Tibial artery (tissue), 4 donors: Measurements from ENCODE around the gene RNF208.

Experiments used
- DNase-seq, 2 donors: peaks; one replicate each; pipeline ENCODE4 v3.0.0-alpha.2; 2019
- H3K27ac ChIP-seq, 2 donors: fragments of 200-600 bp; sonication (generic) in 1 of 2; 1 replicate in 1 of 2; 2 replicates in 1 of 2; pipeline ENCODE4 v1.5.1; 2018 to 2019; ENCODE audit warnings: mild to moderate bottlenecking in 1 of 2
- H3K27me3 ChIP-seq, 2 donors: fragments of 200-600 bp; sonication (generic) in 1 of 2; one replicate each; pipeline versions ENCODE4 v1.5.1 to v1.6.0; 2016 to 2019
- H3K36me3 ChIP-seq, 3 donors: fragments of 200-600 bp; sonication (generic) in 2 of 3; one replicate each; pipeline ENCODE4 v1.5.1; 2016 to 2019; ENCODE audit warnings: mild to moderate bottlenecking in 2 of 3
- H3K4me1 ChIP-seq, 4 donors: fragments of 200-600 bp; sonication (generic) in 2 of 4; 1 replicate in 3 of 4; 2 replicates in 1 of 4; pipeline ENCODE4 v1.5.1; 2016 to 2019
- H3K4me3 ChIP-seq, 2 donors: fragments of 200-600 bp; sonication (generic) in 1 of 2; 1 replicate in 1 of 2; 2 replicates in 1 of 2; pipeline ENCODE4 v1.5.1; 2018 to 2019; ENCODE audit warnings: mild to moderate bottlenecking in 2 of 2
- H3K9me3 ChIP-seq, 3 donors: fragments of 200-600 bp; sonication (generic) in 1 of 3; one replicate each; pipeline ENCODE4 v1.5.1; 2016 to 2019
- CTCF ChIP-seq, 2 experiments: fragments of 200-600 bp in 1 of 2; fragments of 450-650 bp in 1 of 2; IDR thresholded peaks; one replicate each; pipeline ENCODE4 v1.5.1; 2017 to 2019; ENCODE audit warnings: antibody characterized with exemption in 2 of 2, mild to moderate bottlenecking in 1 of 2, moderate library complexity in 1 of 2
- intact Hi-C: fragments of 100-400 bp; cut with DNase I; formaldehyde crosslinking; loops from one replicate; pipeline ENCODE4 v1.15.0; 2023; ENCODE audit warnings: low total_unique reads

Gene RNF208

GRCh38 chr9:137227054-137227852 is 5.2 kb upstream of the RNF208 start, which contains the start of gene RNF224:
TSS of gene RNF224 (plus strand) at chr9:137227502. CDS start at chr9:137228336, 834 bp downstream.
- Histone ChIP-seq H3K27ac (no peak within 1 kb of the TSS), H3K36me3 (no peaks in the 10 kb centered on the region), H3K4me3 (no peak within 1 kb of the TSS), H3K27me3 (peaks cover 0 to 51% of the 10 kb centered on the region in 2 donors), H3K4me1 (peaks cover 0 to 48% (median 17%) of the 10 kb centered on the region in 4 donors), H3K9me3 (no peaks in the 10 kb centered on the region)
- intact Hi-C loops: no loop called here
- DNase-seq: peak; percentile 61 to 79
- TF ChIP-seq CTCF (IDR thresholded peaks at IDR 0.05): peak; percentile 76 to 79

DNA sequence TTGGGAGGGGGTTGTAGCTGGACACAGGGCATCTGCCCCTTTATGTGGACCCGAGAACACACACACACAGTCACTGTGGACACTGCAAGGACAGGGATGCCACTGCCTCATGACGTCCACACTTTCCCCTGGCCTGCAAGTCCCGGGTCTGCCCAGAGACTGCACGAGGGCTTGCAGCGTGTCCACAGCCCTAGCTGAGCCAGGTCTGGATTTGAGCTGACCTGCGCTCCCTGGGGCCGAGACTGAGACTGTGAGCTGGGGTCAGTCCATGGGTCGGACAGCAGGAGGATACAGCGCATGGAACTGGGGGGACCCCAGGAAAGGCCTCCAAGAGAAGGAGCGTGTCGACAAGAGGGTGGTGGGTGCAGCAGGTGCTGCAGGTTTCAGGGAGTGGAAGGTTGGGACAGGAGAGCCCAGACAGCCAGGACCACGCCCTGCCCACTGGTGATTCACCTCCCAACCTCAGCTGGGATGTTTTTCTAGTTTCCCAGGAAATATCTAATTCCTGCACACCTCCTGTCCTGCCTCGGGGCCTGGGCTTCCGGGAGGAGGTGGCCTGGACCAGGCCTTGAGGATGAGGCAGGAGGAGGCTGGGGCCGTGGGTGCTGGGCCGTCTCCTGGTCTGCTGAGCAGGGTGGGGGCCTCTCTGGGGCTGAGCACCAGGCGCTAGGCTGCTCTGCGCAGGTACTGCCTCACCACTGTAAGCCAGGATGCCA is 4.5 kb upstream of the RNF208 start:
- no peak overlapping the region for H3K4me3 ChIP-seq
- H3K36me3 ChIP-seq: no peaks in the 10 kb centered on the region
- H3K4me1 ChIP-seq: peaks cover 0 to 51% (median 21%) of the 10 kb centered on the region in 4 donors
- no peak for DNase-seq
- peaks cover 0 to 46% of the 10 kb centered on the region in 2 donors for H3K27me3 ChIP-seq
- TF ChIP-seq CTCF (IDR thresholded peaks at IDR 0.05): no peak
- no peak overlapping the region for H3K27ac ChIP-seq
- intact Hi-C loops: no loop called here
- H3K9me3 ChIP-seq: no peaks in the 10 kb centered on the region

- H3K27ac ChIP-seq: no peak overlapping the region
- TF ChIP-seq CTCF (IDR thresholded peaks at IDR 0.05): no peak
- DNase-seq: no peak
- peaks cover 0 to 56% (median 23%) of the 10 kb centered on the region in 4 donors for H3K4me1 ChIP-seq
- H3K27me3 ChIP-seq: peaks cover 0 to 44% of the 10 kb centered on the region in 2 donors
- intact Hi-C loops: no loop called here
- no peaks in the 10 kb centered on the region for H3K9me3 ChIP-seq
- no peaks in the 10 kb centered on the region for H3K36me3 ChIP-seq
- no peak overlapping the region for H3K4me3 ChIP-seq
These were observed 3.8 kb upstream of the RNF208 start for GRCh38 chr9:137225699-137226331.

DNA sequence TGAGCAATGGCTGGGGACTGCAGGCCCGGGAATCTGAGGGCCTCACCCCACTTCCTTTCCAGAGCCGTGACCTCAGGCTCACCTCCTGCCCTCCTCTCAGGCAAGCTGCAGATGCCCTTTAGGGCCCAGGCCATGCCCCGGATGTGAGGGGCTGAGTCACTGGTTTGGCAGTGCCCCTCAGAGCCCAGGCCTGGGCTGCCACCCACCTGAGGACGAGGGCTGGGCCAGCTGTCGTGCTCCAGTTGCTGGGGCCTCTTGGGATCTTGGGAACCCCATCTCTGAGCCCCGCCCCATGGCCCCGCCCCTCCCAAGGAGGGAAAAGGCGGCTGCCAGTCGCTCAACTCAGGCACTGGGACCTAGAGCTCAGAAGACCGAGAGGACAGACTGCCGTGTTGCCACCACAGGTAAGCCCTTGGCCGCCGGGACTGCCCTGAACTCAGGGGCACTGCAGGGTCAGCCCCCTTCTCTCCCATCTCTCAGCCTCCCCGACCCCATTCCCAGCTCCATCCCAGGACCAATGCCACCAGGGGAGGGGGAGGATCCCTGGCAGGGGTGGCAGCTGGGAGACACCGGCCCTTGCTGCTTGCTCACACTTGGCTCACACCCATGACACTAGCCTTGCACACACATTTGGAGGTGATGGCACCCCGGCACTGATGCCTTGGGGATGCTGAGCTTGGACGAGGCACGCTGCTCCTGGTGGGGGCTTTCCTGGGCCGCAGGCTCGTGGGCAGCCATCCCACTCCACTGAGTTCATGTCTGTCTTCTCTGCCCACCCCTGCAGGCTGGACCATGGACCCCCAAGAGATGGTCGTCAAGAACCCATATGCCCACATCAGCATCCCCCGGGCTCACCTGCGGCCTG is 3.0 kb upstream of the RNF208 start, which contains the start of gene CYSRT1:
Gene CYSRT1, plus strand, starts transcription at position 345 of the 865 bp plus-strand sequence. Its CDS starts 448 bp downstream, at position 793.
- DNase-seq: no peak
- no peaks in the 10 kb centered on the region for H3K9me3 ChIP-seq
- no peaks in the 10 kb centered on the region for H3K36me3 ChIP-seq
- H3K27me3 ChIP-seq: peaks cover 0 to 37% of the 10 kb centered on the region in 2 donors
- H3K4me3 ChIP-seq: peak within 1 kb of the TSS; percentile 60 to 81
- intact Hi-C loops: loop anchor here (5.0 kb wide), 1 partner anchor 38 kb away; the partner anchor contains the start of genes ANAPC2 and SSNA1
- TF ChIP-seq CTCF (IDR thresholded peaks at IDR 0.05): no peak
- H3K27ac ChIP-seq: peak within 1 kb of the TSS; percentile 89 to 93
- peaks cover 0 to 56% (median 23%) of the 10 kb centered on the region in 4 donors for H3K4me1 ChIP-seq
